SH-SY5Y (cell line): Measurements from ENCODE around the gene BCLAF1.

Experiments
- GATA2 ChIP-seq: IDR thresholded peaks from 2 replicates; pipeline ENCODE4 v1.6.1; 2011; ENCODE audit warnings: mild to moderate bottlenecking, low read depth, low read length
- GATA3 ChIP-seq: IDR thresholded peaks from 2 replicates; pipeline ENCODE4 v1.6.1; 2011; ENCODE audit warnings: low read depth, mild to moderate bottlenecking, low read length, moderate library complexity

DNA sequence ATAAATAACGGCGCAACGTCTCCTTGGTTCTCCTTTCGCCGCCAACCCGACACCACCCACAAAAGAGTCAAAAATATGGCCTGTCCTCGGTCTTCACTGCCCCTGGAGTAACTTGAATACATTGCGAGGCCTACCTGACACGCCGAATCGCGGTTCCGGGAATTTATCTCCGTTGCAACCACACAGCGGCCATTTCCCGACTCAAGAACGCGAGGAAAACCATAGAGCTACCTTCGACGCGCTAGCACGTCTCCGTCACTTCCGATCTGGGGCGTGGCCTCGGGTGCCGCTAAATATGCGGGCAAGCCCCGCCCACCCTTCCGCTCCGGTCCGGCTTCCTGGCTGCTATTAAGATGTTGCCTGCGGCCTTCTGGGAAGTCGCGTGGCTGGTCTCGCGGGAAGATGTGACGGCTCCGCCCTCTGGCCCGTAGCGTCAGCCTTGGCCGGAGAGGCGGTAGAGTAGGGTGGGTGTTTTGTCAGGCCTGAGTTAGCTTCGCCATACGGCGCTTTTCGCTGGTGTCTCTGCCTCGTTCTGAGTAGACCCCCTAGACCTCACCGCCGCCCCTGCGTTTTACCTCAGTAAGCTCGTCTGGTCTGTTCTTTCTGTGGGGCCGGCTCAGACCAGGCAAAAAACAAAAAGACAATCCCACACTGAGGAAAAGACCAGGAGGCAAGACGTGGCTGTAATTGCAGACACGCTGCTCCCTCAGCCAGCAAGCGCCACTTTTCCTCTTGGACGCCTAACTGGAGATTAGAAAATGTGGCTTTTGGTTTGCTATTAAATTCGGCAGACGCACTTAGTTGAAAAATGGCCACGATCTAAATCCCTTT lies at the start of gene BCLAF1:
- TF ChIP-seq GATA2 (no peak), GATA3 (no peak)
